ENCODE data around the gene IQGAP3. TPM values are rescaled to one million over a fixed set of nuclear protein-coding genes. Genes with fewer than 3 reads are reported as not detected.

Gene IQGAP3
- total and polyA plus RNA-seq, 4 donors = under 0.01 to 8.5 (median 0.43) TPM

DNA sequence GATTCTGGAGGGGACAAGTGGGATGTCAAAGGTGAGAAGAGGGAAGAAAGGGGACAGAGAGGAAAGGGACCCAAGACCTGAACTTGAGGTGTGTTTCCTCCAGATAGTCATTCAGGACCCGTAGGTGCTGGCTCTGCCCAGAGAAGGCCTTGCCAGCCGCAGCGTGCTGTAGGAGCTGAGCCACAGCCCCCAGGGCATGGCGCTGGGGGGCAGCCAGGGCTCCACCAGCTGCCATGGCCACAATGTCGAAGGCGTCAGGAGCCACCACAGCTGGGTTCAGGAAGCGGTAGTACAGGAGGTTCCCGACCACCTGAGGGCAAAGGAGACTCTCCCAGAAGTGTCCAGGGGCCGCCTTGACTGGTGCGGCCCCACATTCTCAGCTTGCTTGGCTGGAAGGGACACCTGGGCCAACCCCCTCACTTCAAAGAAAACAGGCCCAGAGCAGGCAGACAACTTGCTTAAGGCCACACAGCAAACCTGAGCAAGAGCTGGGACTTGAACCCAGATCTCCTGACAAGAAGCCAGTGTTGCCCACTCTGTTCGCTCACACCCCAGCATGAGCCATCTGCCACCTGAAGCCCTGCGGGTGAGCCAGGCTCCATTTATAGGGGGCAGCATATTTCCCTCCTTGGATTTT, 37.8 kb downstream of the IQGAP3 start:
- no peaks in the 10 kb centered on the region for H3K9me3 ChIP-seq (ENCODE audit: control insufficient read depth in 4 of 4, low read length in 3 of 4)
- DNase-seq (ENCODE audit: low spot score) = no peak
- H3K4me1 ChIP-seq (ENCODE audit: control insufficient read depth in 4 of 4, insufficient read depth in 4 of 4, low read length in 3 of 4) = no peaks in the 10 kb centered on the region
- no peaks in the 10 kb centered on the region for H3K27me3 ChIP-seq (ENCODE audit: control insufficient read depth in 4 of 4, insufficient read depth in 4 of 4, low read length in 3 of 4)
- H3K9ac ChIP-seq (ENCODE audit: low read depth in 1 of 2, low read length in 2 of 2) = no peak overlapping the region
- peaks cover 0 to 2% (median 0%) of the 10 kb centered on the region in 4 donors for H3K36me3 ChIP-seq (ENCODE audit: control insufficient read depth in 4 of 4, insufficient read depth in 3 of 4, low read depth in 1 of 4, low read length in 3 of 4)
- WGBS = 97% methylated on average over 12 of the region's 12 CpGs
- no peak overlapping the region for H3K4me3 ChIP-seq (ENCODE audit: low read depth in 1 of 3, low read length in 3 of 3)
- no peak overlapping the region for H3K27ac ChIP-seq (ENCODE audit: low read depth in 1 of 2, low read length in 2 of 2)
- no peak for TF ChIP-seq FOXA2 (IDR thresholded peaks at IDR 0.05)
- TF ChIP-seq, protein P1, sequence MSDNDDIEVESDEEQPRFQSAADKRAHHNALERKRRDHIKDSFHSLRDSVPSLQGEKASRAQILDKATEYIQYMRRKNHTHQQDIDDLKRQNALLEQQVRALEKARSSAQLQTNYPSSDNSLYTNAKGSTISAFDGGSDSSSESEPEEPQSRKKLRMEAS (IDR thresholded peaks at IDR 0.05) = no peak

DNA sequence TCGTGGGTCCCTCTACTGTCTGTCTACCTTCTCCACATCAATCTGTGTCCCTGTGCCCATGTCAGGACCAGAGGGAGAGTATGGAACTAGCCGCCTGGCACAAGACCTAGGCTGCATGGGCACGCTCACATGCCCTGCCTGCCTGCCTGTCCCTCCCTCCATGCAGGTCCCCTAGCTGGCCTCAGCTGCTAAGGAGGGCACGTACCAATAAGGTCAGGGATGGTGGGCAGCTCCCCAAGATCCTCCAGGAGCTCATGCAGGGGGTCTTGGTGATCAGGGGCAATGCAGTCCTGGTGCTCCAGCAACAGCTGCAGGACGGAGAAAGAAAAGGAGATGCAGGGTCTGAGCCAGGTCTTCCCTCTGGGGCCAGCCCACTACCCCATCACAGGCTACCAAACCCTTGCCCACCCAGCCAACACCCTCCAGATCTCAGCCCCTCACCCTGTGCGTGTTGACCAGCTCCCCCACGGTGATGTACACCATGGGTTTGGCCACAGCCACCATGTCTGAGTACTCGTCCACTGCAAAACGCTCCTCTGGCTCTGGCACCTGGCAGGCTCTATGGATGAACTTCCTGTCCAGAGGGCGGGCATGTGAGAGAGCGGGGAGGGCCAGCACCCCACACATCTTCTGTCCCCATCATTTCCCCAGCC, 38.7 kb downstream of the IQGAP3 start:
- H3K4me1 ChIP-seq (ENCODE audit: control insufficient read depth in 4 of 4, insufficient read depth in 4 of 4, low read length in 3 of 4) = no peaks in the 10 kb centered on the region
- TF ChIP-seq, protein P1 (IDR thresholded peaks at IDR 0.05) = no peak
- no peak for TF ChIP-seq HNF4A (conservative IDR thresholded peaks at IDR 0.05)
- no peak for TF ChIP-seq NR2F2 (IDR thresholded peaks at IDR 0.05)
- TF ChIP-seq, protein P2, sequence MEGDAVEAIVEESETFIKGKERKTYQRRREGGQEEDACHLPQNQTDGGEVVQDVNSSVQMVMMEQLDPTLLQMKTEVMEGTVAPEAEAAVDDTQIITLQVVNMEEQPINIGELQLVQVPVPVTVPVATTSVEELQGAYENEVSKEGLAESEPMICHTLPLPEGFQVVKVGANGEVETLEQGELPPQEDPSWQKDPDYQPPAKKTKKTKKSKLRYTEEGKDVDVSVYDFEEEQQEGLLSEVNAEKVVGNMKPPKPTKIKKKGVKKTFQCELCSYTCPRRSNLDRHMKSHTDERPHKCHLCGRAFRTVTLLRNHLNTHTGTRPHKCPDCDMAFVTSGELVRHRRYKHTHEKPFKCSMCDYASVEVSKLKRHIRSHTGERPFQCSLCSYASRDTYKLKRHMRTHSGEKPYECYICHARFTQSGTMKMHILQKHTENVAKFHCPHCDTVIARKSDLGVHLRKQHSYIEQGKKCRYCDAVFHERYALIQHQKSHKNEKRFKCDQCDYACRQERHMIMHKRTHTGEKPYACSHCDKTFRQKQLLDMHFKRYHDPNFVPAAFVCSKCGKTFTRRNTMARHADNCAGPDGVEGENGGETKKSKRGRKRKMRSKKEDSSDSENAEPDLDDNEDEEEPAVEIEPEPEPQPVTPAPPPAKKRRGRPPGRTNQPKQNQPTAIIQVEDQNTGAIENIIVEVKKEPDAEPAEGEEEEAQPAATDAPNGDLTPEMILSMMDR (IDR thresholded peaks at IDR 0.05; ENCODE audit: low read depth, low read length, missing input control) = no peak
- TF ChIP-seq TAF1 (conservative IDR thresholded peaks at IDR 0.05) = no peak
- TF ChIP-seq, protein P3, sequence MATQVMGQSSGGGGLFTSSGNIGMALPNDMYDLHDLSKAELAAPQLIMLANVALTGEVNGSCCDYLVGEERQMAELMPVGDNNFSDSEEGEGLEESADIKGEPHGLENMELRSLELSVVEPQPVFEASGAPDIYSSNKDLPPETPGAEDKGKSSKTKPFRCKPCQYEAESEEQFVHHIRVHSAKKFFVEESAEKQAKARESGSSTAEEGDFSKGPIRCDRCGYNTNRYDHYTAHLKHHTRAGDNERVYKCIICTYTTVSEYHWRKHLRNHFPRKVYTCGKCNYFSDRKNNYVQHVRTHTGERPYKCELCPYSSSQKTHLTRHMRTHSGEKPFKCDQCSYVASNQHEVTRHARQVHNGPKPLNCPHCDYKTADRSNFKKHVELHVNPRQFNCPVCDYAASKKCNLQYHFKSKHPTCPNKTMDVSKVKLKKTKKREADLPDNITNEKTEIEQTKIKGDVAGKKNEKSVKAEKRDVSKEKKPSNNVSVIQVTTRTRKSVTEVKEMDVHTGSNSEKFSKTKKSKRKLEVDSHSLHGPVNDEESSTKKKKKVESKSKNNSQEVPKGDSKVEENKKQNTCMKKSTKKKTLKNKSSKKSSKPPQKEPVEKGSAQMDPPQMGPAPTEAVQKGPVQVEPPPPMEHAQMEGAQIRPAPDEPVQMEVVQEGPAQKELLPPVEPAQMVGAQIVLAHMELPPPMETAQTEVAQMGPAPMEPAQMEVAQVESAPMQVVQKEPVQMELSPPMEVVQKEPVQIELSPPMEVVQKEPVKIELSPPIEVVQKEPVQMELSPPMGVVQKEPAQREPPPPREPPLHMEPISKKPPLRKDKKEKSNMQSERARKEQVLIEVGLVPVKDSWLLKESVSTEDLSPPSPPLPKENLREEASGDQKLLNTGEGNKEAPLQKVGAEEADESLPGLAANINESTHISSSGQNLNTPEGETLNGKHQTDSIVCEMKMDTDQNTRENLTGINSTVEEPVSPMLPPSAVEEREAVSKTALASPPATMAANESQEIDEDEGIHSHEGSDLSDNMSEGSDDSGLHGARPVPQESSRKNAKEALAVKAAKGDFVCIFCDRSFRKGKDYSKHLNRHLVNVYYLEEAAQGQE (IDR thresholded peaks at IDR 0.05) = no peak
- TF ChIP-seq HNF4G (IDR thresholded peaks at IDR 0.05) = no peak
- TF ChIP-seq GABPA (IDR thresholded peaks at IDR 0.05 in 1 of 2, conservative IDR thresholded peaks at IDR 0.05 in 1 of 2) = no peak
- TF ChIP-seq FOXA1 (IDR thresholded peaks at IDR 0.05) = no peak
- TF ChIP-seq RAD21 (IDR thresholded peaks at IDR 0.05) = no peak
- TF ChIP-seq YY1 (IDR thresholded peaks at IDR 0.05) = no peak
- TF ChIP-seq FOXA2 (IDR thresholded peaks at IDR 0.05) = no peak
- TF ChIP-seq, protein P4, sequence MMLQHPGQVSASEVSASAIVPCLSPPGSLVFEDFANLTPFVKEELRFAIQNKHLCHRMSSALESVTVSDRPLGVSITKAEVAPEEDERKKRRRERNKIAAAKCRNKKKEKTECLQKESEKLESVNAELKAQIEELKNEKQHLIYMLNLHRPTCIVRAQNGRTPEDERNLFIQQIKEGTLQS (IDR thresholded peaks at IDR 0.05) = no peak
- TF ChIP-seq JUND (IDR thresholded peaks at IDR 0.05) = no peak
- TF ChIP-seq, protein P5, sequence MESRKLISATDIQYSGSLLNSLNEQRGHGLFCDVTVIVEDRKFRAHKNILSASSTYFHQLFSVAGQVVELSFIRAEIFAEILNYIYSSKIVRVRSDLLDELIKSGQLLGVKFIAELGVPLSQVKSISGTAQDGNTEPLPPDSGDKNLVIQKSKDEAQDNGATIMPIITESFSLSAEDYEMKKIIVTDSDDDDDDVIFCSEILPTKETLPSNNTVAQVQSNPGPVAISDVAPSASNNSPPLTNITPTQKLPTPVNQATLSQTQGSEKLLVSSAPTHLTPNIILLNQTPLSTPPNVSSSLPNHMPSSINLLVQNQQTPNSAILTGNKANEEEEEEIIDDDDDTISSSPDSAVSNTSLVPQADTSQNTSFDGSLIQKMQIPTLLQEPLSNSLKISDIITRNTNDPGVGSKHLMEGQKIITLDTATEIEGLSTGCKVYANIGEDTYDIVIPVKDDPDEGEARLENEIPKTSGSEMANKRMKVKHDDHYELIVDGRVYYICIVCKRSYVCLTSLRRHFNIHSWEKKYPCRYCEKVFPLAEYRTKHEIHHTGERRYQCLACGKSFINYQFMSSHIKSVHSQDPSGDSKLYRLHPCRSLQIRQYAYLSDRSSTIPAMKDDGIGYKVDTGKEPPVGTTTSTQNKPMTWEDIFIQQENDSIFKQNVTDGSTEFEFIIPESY (IDR thresholded peaks at IDR 0.05) = no peak
- TF ChIP-seq RXRA (IDR thresholded peaks at IDR 0.05) = no peak
- H3K36me3 ChIP-seq (ENCODE audit: control insufficient read depth in 4 of 4, insufficient read depth in 3 of 4, low read depth in 1 of 4, low read length in 3 of 4) = no peaks in the 10 kb centered on the region
- no peak overlapping the region for H3K9ac ChIP-seq (ENCODE audit: low read depth in 1 of 2, low read length in 2 of 2)
- no peaks in the 10 kb centered on the region for H3K9me3 ChIP-seq (ENCODE audit: control insufficient read depth in 4 of 4, low read length in 3 of 4)
- H3K4me3 ChIP-seq (ENCODE audit: low read depth in 1 of 3, low read length in 3 of 3) = no peak overlapping the region
- WGBS = 91% methylated on average over 11 of the region's 11 CpGs
- no peaks in the 10 kb centered on the region for H3K27me3 ChIP-seq (ENCODE audit: control insufficient read depth in 4 of 4, insufficient read depth in 4 of 4, low read length in 3 of 4)
- DNase-seq (ENCODE audit: low spot score) = no peak
- no peak overlapping the region for H3K27ac ChIP-seq (ENCODE audit: low read depth in 1 of 2, low read length in 2 of 2)

Data from liver (tissue), 9 donors.